Measurements from ENCODE around the gene NLRP1.
A peak's percentile ranks its signal among the peaks of the same experiment; 100 is the strongest.

The NLRP1 gene

GRCh38 chr17:5526821-5527598 lies 57.3 kb downstream of the NLRP1 start:
- DNase-seq (ENCODE audit: extremely low read depth in 1 of 2, low read depth in 1 of 2) = no peak

- DNase-seq (ENCODE audit: extremely low read depth in 1 of 2, low read depth in 1 of 2) = no peak
These were observed 61.1 kb downstream of the NLRP1 start for GRCh38 chr17:5523249-5523648.

GRCh38 chr17:5522476-5522875 lies 61.8 kb downstream of the NLRP1 start:
- DNase-seq (ENCODE audit: extremely low read depth in 1 of 2, low read depth in 1 of 2) = no peak

- no peak for DNase-seq (ENCODE audit: extremely low read depth in 1 of 2, low read depth in 1 of 2)
These were observed 68.1 kb downstream of the NLRP1 start for GRCh38 chr17:5516060-5516792.

GRCh38 chr17:5514976-5515375 lies 69.3 kb downstream of the NLRP1 start:
- DNase-seq (ENCODE audit: extremely low read depth in 1 of 2, low read depth in 1 of 2) = no peak

GRCh38 chr17:5513628-5514027 lies 70.7 kb downstream of the NLRP1 start:
- no peak for DNase-seq (ENCODE audit: extremely low read depth in 1 of 2, low read depth in 1 of 2)

- DNase-seq (ENCODE audit: extremely low read depth in 1 of 2, low read depth in 1 of 2) = no peak
These were observed 72.7 kb downstream of the NLRP1 start for GRCh38 chr17:5511401-5512225.

- DNase-seq (ENCODE audit: extremely low read depth in 1 of 2, low read depth in 1 of 2) = no peak
These were observed 73.5 kb downstream of the NLRP1 start for GRCh38 chr17:5510771-5511170.

GRCh38 chr17:5509482-5509881 lies 74.8 kb downstream of the NLRP1 start:
- no peak for DNase-seq (ENCODE audit: extremely low read depth in 1 of 2, low read depth in 1 of 2)

- no peak for DNase-seq (ENCODE audit: extremely low read depth in 1 of 2, low read depth in 1 of 2)
These were observed 75.5 kb downstream of the NLRP1 start for GRCh38 chr17:5508810-5509209.

- DNase-seq (ENCODE audit: extremely low read depth in 1 of 2, low read depth in 1 of 2) = no peak
These were observed 78.0 kb downstream of the NLRP1 start for GRCh38 chr17:5506307-5506706.

GRCh38 chr17:5502552-5502951 lies 81.8 kb downstream of the NLRP1 start:
- DNase-seq (ENCODE audit: extremely low read depth in 1 of 2, low read depth in 1 of 2) = no peak

- DNase-seq (ENCODE audit: extremely low read depth in 1 of 2, low read depth in 1 of 2) = no peak
These were observed 82.6 kb downstream of the NLRP1 start for GRCh38 chr17:5501685-5502084.

- DNase-seq (ENCODE audit: extremely low read depth in 1 of 2, low read depth in 1 of 2) = peak; percentile 62 to 65
These were observed 83.5 kb downstream of the NLRP1 start for GRCh38 chr17:5500589-5501391.

- no peak for DNase-seq (ENCODE audit: extremely low read depth in 1 of 2, low read depth in 1 of 2)
These were observed 84.1 kb downstream of the NLRP1 start for GRCh38 chr17:5500247-5500588.

GRCh38 chr17:5499476-5500231 lies 84.7 kb downstream of the NLRP1 start:
- DNase-seq (ENCODE audit: extremely low read depth in 1 of 2, low read depth in 1 of 2) = no peak

GRCh38 chr17:5492970-5493369 lies 91.3 kb downstream of the NLRP1 start:
- DNase-seq (ENCODE audit: extremely low read depth in 1 of 2, low read depth in 1 of 2) = no peak

- DNase-seq (ENCODE audit: extremely low read depth in 1 of 2, low read depth in 1 of 2) = no peak
These were observed 95.6 kb downstream of the NLRP1 start for GRCh38 chr17:5488752-5489151.

- peak; percentile 88 to 95 for DNase-seq (ENCODE audit: extremely low read depth in 1 of 2, low read depth in 1 of 2)
These were observed 97.8 kb downstream of the NLRP1 start, which contains the start of gene MIS12 for GRCh38 chr17:5486206-5487124. Gene MIS12, plus strand, starts transcription at chr17:5486566. Its CDS starts 2,297 bp downstream, at chr17:5488863.

Measured in activated CD8-positive, alpha-beta memory T cell treated with anti-CD3 and anti-CD28 coated beads for 1 hour (primary cell).